HCT116 (cell line): ENCODE results near the gene FCRL2. TPM values are rescaled to one million over a fixed set of nuclear protein-coding genes. Genes with fewer than 3 reads are reported as not detected.

Experiments
- ATAC-seq: fragments of 200-7000 bp; cut with Tn5 transposase; 2 replicates; pipeline ENCODE4 v1.9.1; 2020; ENCODE audit warnings: mild to moderate bottlenecking, moderate library complexity
- BruUV-seq: library from RNA; stranded (reverse); fragments of 400-500 nt; replicated peaks from 2 replicates; lab custom pipeline; 2021; lab: Mats Ljungman, UMichigan
- CTCF ChIA-PET: fragments of 300-600 bp; sonication (Branson Sonifier 250); formaldehyde crosslinking; loops from one replicate; lab custom pipeline; 2021; ENCODE audit warnings: antibody characterized with exemption; lab: Charles Lee
- POLR2A ChIA-PET: fragments of 300-600, 350-600 bp; sonication (Branson Sonifier 250); formaldehyde crosslinking; loops from one replicate; lab custom pipeline; 2021; ENCODE audit warnings: antibody characterized with exemption; lab: Charles Lee
- RAD21 ChIA-PET, 2 experiments: fragments of 300-600 bp; sonication (Branson Sonifier 250); formaldehyde crosslinking; loops; one replicate each; lab custom pipeline; 2023; ENCODE audit warnings: low total read pairs in 2 of 2; ENCODE audit not compliant: uncharacterized antibody in 2 of 2, unreplicated experiment in 2 of 2, low non-redundant PET in 1 of 2; lab: Charles Lee
- DNase-seq: peaks from one replicate; pipeline ENCODE4 v3.0.0-alpha.2; 2010; ENCODE audit warnings: low read depth, low spot score
- H2AFZ ChIP-seq: fragments of 200-600 bp; shearing (Covaris generic), sonication (generic); 2 replicates; pipeline ENCODE4 v1.6.1; 2017; ENCODE audit warnings: low read depth, mixed run types, mixed read lengths, antibody characterized with exemption, low read length; ENCODE audit not compliant: poor library complexity, severe bottlenecking
- H3K27ac ChIP-seq: 2 replicates; pipeline ENCODE4 v1.5.1; 2012; ENCODE audit warnings: low read depth, low read length
- H3K27me3 ChIP-seq: fragments of 200-600 bp; sonication (generic); 2 replicates; pipeline ENCODE4 v1.6.1; 2016; ENCODE audit warnings: mixed run types, low read length, mixed read lengths; ENCODE audit not compliant: insufficient read depth
- H3K36me3 ChIP-seq, 2 experiments: fragments of 200-500 bp in 1 of 2; fragments of 200-600 bp in 1 of 2; sonication (Bioruptor generic) in 1 of 2; sonication (generic) in 1 of 2; 2 replicates each; pipeline versions ENCODE4 v1.5.1 to v1.6.1; 2014 to 2016; ENCODE audit warnings: low read length in 2 of 2, inconsistent platforms in 1 of 2, mixed read lengths in 1 of 2, mixed run types in 1 of 2; ENCODE audit not compliant: insufficient read depth in 2 of 2, control insufficient read depth in 1 of 2
- H3K4me1 ChIP-seq, 2 experiments: fragments of 200-600 bp in 1 of 2; sonication (generic) in 1 of 2; 2 replicates each; pipeline versions ENCODE4 v1.5.1 to v1.6.1; 2012 to 2017; ENCODE audit warnings: low read length in 2 of 2, inconsistent platforms in 1 of 2, mild to moderate bottlenecking in 1 of 2, mixed read lengths in 1 of 2, mixed run types in 1 of 2, moderate library complexity in 1 of 2; ENCODE audit not compliant: insufficient read depth in 2 of 2, control insufficient read depth in 1 of 2
- H3K4me2 ChIP-seq: fragments of 200-600 bp; sonication (generic); 2 replicates; pipeline ENCODE4 v1.6.1; 2017; ENCODE audit warnings: mixed run types, low read length, mixed read lengths
- H3K4me3 ChIP-seq, 2 experiments: fragments of 200-600 bp in 1 of 2; sonication (generic) in 1 of 2; replicated peaks in 1 of 2; 2 replicates each; pipeline ENCODE4 v1.5.1; 2011 to 2016; ENCODE audit warnings: low read length in 2 of 2, control low read depth in 1 of 2, low read depth in 1 of 2, mild to moderate bottlenecking in 1 of 2, mixed read lengths in 1 of 2, mixed run types in 1 of 2
- H3K79me2 ChIP-seq: fragments of 200-600 bp; sonication (generic); 2 replicates; pipeline ENCODE4 v1.6.1; 2017; ENCODE audit warnings: mild to moderate bottlenecking, mixed run types, low read length, moderate library complexity, mixed read lengths; ENCODE audit not compliant: insufficient read depth
- H3K9ac ChIP-seq: fragments of 200-600 bp; sonication (generic); 2 replicates; pipeline ENCODE4 v1.6.1; 2016; ENCODE audit warnings: low read length, mixed read lengths
- H3K9me2 ChIP-seq: fragments of 200-600 bp; sonication (generic), shearing (Covaris generic); 2 replicates; pipeline ENCODE4 v1.6.1; 2017; ENCODE audit warnings: mixed run types, mild to moderate bottlenecking, moderate library complexity; ENCODE audit not compliant: insufficient read depth
- H3K9me3 ChIP-seq, 2 experiments: fragments of 200-500 bp in 1 of 2; fragments of 200-600 bp in 1 of 2; sonication (Bioruptor generic) in 1 of 2; sonication (generic) in 1 of 2; 2 replicates each; pipeline ENCODE4 v1.6.1; 2014 to 2017; ENCODE audit warnings: low read length in 2 of 2, mixed read lengths in 2 of 2, inconsistent platforms in 1 of 2, low read depth in 1 of 2, mild to moderate bottlenecking in 1 of 2, mixed run types in 1 of 2, moderate library complexity in 1 of 2; ENCODE audit not compliant: control insufficient read depth in 1 of 2, insufficient read depth in 1 of 2
- H4K20me1 ChIP-seq: fragments of 200-600 bp; sonication (generic), shearing (Covaris generic); 2 replicates; pipeline ENCODE4 v1.6.1; 2017; ENCODE audit warnings: mixed run types, mild to moderate bottlenecking, moderate library complexity; ENCODE audit not compliant: insufficient read depth
- JUND ChIP-seq: IDR thresholded peaks from 2 replicates; pipeline ENCODE4 v1.6.1; 2012
- POLR2A ChIP-seq: IDR thresholded peaks from 2 replicates; pipeline ENCODE4 v1.7.0; 2011; ENCODE audit warnings: borderline replicate concordance; ENCODE audit not compliant: insufficient read depth, insufficient read length; ENCODE audit errors: extremely low read depth
- SIN3A ChIP-seq: IDR thresholded peaks from 2 replicates; pipeline ENCODE4 v1.6.1; 2012; ENCODE audit warnings: low read depth
- SRF ChIP-seq: IDR thresholded peaks from 2 replicates; pipeline ENCODE4 v1.6.1; 2012; ENCODE audit warnings: low read depth
- TCF7L2 ChIP-seq: IDR thresholded peaks from 2 replicates; pipeline ENCODE4 v1.7.0; 2011; ENCODE audit warnings: borderline replicate concordance, inconsistent platforms; ENCODE audit not compliant: insufficient read depth, insufficient read length; ENCODE audit errors: extremely low read depth
- YY1 ChIP-seq: IDR thresholded peaks from 2 replicates; pipeline ENCODE4 v1.6.1; 2011; ENCODE audit warnings: low read length, low read depth, moderate library complexity, mild to moderate bottlenecking; ENCODE audit not compliant: insufficient replicate concordance; ENCODE audit errors: extremely low read depth
- ZFX ChIP-seq: fragments of 450-650 bp; IDR thresholded peaks from 2 replicates; pipeline ENCODE4 v1.6.1; 2017
- ZNF274 ChIP-seq: fragments of 200-500 bp; sonication (Bioruptor generic); IDR thresholded peaks from 2 replicates; pipeline ENCODE4 v1.6.1; 2014; ENCODE audit warnings: mild to moderate bottlenecking, low read depth, low read length, inconsistent platforms
- intact Hi-C: fragments of 100-400 bp; cut with micrococcal nuclease; formaldehyde crosslinking; loops from 2 replicates; pipeline ENCODE4 v1.10.0; 2022
- total RNA-seq: library from RNA; stranded (reverse); gene quantifications from one replicate; pipeline ENCODE4 v1.2.1, GENCODE V29; 2021; ENCODE audit not compliant: unreplicated experiment
- TF ChIP-seq, protein P1 (sequence below): IDR thresholded peaks from 2 replicates; pipeline ENCODE4 v1.6.1; 2012; ENCODE audit warnings: low read depth
- TF ChIP-seq, protein P2 (sequence below): IDR thresholded peaks from 2 replicates; pipeline ENCODE4 v1.6.1; 2012
- TF ChIP-seq, protein P3 (sequence below): IDR thresholded peaks from 2 replicates; pipeline ENCODE4 v1.6.1; 2011; ENCODE audit warnings: mild to moderate bottlenecking, low read length, moderate library complexity; ENCODE audit not compliant: insufficient replicate concordance; ENCODE audit errors: extremely low read depth

The FCRL2 gene
- total RNA-seq, 1 experiment from 2014 or later: not detected

DNA sequence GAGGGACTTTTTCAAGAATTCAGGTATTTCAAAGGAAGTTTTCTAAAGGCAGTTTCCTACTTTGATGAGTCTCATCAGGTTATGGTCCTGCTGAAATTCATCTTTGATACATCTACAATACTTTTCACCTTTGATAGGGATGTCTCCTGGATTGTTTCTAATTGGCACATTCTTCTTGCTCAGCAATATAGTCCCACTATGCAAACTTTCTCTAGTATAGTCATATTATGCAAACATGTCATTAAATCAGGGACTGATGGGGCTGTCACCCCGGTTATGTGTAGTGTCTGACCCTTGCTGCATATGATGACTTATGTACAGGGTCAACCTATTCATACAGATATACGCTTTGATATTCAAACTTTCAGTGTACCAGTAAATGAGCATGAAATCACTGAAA lies 43.4 kb upstream of the FCRL2 start:
- Histone ChIP-seq H3K9me2 (no peaks in the 10 kb centered on the region), H3K4me2 (no peak overlapping the region), H3K27ac (no peak overlapping the region), H3K36me3 (no peaks in the 10 kb centered on the region), H3K79me2 (no peaks in the 10 kb centered on the region), H3K4me1 (no peaks in the 10 kb centered on the region), H3K4me3 (no peak overlapping the region), H4K20me1 (no peaks in the 10 kb centered on the region), H3K27me3 (peaks cover 29% of the 10 kb centered on the region), H2AFZ (no peak overlapping the region), H3K9ac (no peak overlapping the region), H3K9me3 (no peaks in the 10 kb centered on the region)
- ChIA-PET POLR2A (no interaction called here), RAD21 (no interaction called here), CTCF (no interaction called here)
- no peak for TF ChIP-seq SRF
- no peak for TF ChIP-seq TCF7L2
- no peak for TF ChIP-seq ZNF274
- TF ChIP-seq, protein P1, sequence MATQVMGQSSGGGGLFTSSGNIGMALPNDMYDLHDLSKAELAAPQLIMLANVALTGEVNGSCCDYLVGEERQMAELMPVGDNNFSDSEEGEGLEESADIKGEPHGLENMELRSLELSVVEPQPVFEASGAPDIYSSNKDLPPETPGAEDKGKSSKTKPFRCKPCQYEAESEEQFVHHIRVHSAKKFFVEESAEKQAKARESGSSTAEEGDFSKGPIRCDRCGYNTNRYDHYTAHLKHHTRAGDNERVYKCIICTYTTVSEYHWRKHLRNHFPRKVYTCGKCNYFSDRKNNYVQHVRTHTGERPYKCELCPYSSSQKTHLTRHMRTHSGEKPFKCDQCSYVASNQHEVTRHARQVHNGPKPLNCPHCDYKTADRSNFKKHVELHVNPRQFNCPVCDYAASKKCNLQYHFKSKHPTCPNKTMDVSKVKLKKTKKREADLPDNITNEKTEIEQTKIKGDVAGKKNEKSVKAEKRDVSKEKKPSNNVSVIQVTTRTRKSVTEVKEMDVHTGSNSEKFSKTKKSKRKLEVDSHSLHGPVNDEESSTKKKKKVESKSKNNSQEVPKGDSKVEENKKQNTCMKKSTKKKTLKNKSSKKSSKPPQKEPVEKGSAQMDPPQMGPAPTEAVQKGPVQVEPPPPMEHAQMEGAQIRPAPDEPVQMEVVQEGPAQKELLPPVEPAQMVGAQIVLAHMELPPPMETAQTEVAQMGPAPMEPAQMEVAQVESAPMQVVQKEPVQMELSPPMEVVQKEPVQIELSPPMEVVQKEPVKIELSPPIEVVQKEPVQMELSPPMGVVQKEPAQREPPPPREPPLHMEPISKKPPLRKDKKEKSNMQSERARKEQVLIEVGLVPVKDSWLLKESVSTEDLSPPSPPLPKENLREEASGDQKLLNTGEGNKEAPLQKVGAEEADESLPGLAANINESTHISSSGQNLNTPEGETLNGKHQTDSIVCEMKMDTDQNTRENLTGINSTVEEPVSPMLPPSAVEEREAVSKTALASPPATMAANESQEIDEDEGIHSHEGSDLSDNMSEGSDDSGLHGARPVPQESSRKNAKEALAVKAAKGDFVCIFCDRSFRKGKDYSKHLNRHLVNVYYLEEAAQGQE: no peak
- TF ChIP-seq ZFX: no peak
- no peak for TF ChIP-seq JUND
- no peak for ATAC-seq
- DNase-seq: no peak
- intact Hi-C loops: no loop called here
- BruUV-seq: no TSS peak

DNA sequence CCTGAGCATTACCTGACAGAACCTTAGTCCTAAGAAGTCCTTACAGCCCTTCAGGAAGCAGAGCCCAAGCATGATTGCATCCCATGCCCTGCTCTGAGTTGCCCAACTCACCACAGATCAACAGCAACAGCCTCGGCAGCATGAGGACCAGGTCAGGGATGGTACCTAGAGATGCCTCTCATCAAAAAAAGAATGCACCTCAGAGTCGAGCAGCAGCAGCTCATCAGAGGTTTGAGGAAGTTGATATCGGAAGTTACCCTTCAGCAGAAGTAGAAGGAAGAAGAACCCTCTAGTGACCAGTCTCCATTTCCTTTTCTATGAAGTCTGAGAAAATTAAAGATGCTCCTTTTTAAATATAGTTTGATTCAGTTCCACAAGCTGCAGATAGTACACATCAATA lies 43.0 kb upstream of the FCRL2 start, which contains the start of gene FCRL1:
Gene FCRL1, minus strand, starts transcription at position 225 of the 400 bp plus-strand sequence. Its CDS starts 83 bp downstream, at position 142.
- ChIA-PET POLR2A (no interaction called here), CTCF (no interaction called here), RAD21 (no interaction called here)
- Histone ChIP-seq H3K9me3 (no peaks in the 10 kb centered on the region), H3K36me3 (no peaks in the 10 kb centered on the region), H3K9me2 (no peaks in the 10 kb centered on the region), H4K20me1 (no peaks in the 10 kb centered on the region), H3K79me2 (no peaks in the 10 kb centered on the region), H3K4me3 (no peak within 1 kb of the TSS), H3K27ac (no peak within 1 kb of the TSS), H2AFZ (no peak within 1 kb of the TSS), H3K4me1 (no peaks in the 10 kb centered on the region), H3K9ac (no peak within 1 kb of the TSS), H3K4me2 (no peak within 1 kb of the TSS), H3K27me3 (peaks cover 29% of the 10 kb centered on the region)
- DNase-seq (no peak), ATAC-seq (no peak)
- intact Hi-C loops: no loop called here
- BruUV-seq: no TSS peak
- TF ChIP-seq, protein P1: no peak
- TF ChIP-seq SIN3A (no peak), YY1 (no peak), POLR2A (no peak)
- TF ChIP-seq, protein P2, sequence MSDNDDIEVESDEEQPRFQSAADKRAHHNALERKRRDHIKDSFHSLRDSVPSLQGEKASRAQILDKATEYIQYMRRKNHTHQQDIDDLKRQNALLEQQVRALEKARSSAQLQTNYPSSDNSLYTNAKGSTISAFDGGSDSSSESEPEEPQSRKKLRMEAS: no peak
- TF ChIP-seq, protein P3, sequence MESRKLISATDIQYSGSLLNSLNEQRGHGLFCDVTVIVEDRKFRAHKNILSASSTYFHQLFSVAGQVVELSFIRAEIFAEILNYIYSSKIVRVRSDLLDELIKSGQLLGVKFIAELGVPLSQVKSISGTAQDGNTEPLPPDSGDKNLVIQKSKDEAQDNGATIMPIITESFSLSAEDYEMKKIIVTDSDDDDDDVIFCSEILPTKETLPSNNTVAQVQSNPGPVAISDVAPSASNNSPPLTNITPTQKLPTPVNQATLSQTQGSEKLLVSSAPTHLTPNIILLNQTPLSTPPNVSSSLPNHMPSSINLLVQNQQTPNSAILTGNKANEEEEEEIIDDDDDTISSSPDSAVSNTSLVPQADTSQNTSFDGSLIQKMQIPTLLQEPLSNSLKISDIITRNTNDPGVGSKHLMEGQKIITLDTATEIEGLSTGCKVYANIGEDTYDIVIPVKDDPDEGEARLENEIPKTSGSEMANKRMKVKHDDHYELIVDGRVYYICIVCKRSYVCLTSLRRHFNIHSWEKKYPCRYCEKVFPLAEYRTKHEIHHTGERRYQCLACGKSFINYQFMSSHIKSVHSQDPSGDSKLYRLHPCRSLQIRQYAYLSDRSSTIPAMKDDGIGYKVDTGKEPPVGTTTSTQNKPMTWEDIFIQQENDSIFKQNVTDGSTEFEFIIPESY: no peak
